GM10248 (cell line): ENCODE results near the gene PARP15.

Experiments used
- CTCF ChIA-PET: fragments of 300-600 bp; sonication (Branson Sonifier 250); formaldehyde crosslinking; extraction: SDS; loops from one replicate; lab custom pipeline; 2021; ENCODE audit warnings: antibody characterized with exemption; lab: Yijun Ruan, JAX
- POLR2A ChIA-PET: fragments of 350-650 bp; sonication (Branson Sonifier 250); formaldehyde crosslinking; extraction: SDS; loops from one replicate; lab custom pipeline; 2020; ENCODE audit warnings: antibody characterized with exemption; lab: Yijun Ruan, JAX
- DNase-seq: peaks from one replicate; pipeline ENCODE4 v3.0.0; 2012; ENCODE audit errors: extremely low spot score
- TF ChIP-seq, protein P1 (sequence below): IDR thresholded peaks from 2 replicates; pipeline ENCODE4 v1.5.1; 2012; ENCODE audit warnings: mild to moderate bottlenecking, low read depth; ENCODE audit errors: extremely low read depth, missing control alignments, control extremely low read depth

PARP15 gene

DNA sequence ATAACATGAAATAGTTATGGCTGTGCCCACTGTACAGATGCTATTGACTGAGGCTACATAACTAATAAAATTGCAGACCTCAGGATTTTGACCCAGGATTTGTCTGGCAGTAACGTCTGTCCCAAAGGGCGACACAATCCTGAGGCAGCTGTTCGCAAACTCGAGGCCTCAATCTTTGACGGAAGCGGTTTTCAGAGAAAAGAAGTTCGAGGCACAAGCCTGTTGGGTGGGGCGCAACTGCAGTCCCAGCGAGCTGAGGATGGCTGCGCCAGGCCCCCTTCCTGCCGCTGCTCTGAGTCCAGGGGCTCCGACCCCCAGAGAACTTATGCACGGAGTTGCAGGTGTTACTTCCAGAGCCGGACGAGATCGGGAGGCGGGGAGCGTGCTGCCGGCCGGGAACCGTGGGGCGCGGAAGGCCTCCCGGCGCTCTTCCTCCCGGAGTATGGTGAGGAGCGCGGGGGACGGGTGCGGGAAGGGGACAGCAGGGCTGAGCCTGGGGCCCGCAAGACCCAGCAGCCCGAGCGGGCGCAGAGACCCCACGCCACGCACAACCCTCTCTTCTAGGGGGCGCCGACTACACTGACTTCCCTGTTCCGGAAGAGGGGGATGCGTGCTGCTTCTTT lies at the start of gene PARP15:
Gene PARP15 (plus strand): TSS at position 242 of the 623 bp plus-strand sequence. CDS start 18 bp downstream, at position 260.
- TF ChIP-seq, protein P1, sequence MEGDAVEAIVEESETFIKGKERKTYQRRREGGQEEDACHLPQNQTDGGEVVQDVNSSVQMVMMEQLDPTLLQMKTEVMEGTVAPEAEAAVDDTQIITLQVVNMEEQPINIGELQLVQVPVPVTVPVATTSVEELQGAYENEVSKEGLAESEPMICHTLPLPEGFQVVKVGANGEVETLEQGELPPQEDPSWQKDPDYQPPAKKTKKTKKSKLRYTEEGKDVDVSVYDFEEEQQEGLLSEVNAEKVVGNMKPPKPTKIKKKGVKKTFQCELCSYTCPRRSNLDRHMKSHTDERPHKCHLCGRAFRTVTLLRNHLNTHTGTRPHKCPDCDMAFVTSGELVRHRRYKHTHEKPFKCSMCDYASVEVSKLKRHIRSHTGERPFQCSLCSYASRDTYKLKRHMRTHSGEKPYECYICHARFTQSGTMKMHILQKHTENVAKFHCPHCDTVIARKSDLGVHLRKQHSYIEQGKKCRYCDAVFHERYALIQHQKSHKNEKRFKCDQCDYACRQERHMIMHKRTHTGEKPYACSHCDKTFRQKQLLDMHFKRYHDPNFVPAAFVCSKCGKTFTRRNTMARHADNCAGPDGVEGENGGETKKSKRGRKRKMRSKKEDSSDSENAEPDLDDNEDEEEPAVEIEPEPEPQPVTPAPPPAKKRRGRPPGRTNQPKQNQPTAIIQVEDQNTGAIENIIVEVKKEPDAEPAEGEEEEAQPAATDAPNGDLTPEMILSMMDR = peak; percentile 12
- ChIA-PET POLR2A (no interaction called here), CTCF (interaction anchor here (1.4 to 2.8 kb wide), 4 partner anchors 13 to 102 kb away, joined by 5 to 19 read pairs (median 7); partner anchors contain the start of genes DTX3L and PARP9)
- DNase-seq = peak; percentile 47

DNA sequence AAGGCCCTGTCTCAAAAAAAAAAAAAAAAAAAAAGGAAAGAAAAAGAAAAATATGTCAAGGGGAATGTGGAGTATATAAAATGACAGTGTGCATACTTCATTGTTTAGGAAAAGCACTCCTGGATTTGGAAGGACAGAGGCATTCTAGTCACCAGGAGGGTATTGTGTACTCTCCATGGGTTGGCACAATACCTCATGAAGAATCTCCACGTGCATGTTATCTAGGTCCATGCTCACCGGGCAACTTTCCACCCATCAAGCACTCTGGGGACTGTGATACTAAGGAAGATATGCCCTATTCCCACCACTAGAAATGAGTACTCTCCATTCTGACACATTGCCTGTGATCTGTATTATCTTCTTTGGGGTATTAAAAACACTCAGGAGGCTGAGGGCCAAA lies 47.3 kb upstream of the PARP15 start:
- TF ChIP-seq, protein P1 = no peak
- no peak for DNase-seq
- ChIA-PET POLR2A (no interaction called here), CTCF (interaction anchor here (1.3 kb wide), 1 partner anchor 11 kb away, joined by 3 read pairs; no protein-coding TSS in a partner anchor)

DNA sequence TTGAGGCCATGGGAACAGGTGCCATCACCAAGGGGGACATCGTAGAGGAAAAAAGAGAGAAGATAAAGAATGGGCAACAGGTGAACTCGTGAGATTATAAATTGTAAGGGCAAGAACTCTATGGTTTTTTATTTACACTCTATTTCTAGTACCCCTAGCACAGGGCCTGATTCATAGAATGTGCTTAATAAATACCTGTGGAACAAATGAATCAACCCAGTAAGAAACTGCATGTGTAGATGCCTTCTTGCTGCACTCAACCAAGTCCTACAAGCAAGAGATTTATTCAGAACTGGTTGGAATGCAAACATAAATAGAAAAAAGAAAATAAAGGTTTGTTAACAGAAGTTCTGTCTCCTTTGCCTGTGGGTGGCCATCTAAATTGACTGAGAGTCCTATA lies 44.0 kb upstream of the PARP15 start:
- no peak for DNase-seq
- TF ChIP-seq, protein P1 = no peak
- POLR2A ChIA-PET = interaction anchor here (0.8 to 1.0 kb wide), 2 partner anchors 20 to 125 kb away, joined by 3 to 4 read pairs; no protein-coding TSS in a partner anchor
- CTCF ChIA-PET = interaction anchor here (1.0 to 2.0 kb wide), 5 partner anchors 12 to 146 kb away, joined by 3 to 5 read pairs (median 3); no protein-coding TSS in a partner anchor

DNA sequence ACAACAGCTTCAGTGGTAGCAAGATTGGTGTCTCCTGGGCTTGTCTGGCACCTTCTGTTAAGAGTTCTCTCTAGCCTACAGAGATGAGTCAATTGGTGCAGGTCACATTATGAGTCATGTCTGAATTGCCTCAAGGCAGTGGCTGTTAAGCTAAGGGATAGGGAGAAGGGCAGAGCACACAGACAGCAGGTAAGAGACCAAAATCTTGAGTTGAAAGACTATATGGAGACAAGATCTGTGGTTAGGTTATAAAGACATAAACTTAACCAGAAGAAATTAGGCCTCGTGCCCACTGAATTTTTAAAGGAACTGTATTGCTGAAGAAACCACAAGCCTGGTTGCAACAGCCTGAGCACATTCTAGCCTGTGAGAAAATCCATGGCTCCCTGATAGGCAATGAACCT lies 43.5 kb upstream of the PARP15 start:
- TF ChIP-seq, protein P1 = no peak
- POLR2A ChIA-PET = interaction anchor here (0.8 to 1.0 kb wide), 2 partner anchors 20 to 126 kb away, joined by 3 to 4 read pairs; no protein-coding TSS in a partner anchor
- peak; percentile 77 for DNase-seq
- CTCF ChIA-PET = interaction anchor here (1.0 to 2.0 kb wide), 7 partner anchors 9 to 145 kb away, joined by 3 to 5 read pairs (median 3); no protein-coding TSS in a partner anchor

DNA sequence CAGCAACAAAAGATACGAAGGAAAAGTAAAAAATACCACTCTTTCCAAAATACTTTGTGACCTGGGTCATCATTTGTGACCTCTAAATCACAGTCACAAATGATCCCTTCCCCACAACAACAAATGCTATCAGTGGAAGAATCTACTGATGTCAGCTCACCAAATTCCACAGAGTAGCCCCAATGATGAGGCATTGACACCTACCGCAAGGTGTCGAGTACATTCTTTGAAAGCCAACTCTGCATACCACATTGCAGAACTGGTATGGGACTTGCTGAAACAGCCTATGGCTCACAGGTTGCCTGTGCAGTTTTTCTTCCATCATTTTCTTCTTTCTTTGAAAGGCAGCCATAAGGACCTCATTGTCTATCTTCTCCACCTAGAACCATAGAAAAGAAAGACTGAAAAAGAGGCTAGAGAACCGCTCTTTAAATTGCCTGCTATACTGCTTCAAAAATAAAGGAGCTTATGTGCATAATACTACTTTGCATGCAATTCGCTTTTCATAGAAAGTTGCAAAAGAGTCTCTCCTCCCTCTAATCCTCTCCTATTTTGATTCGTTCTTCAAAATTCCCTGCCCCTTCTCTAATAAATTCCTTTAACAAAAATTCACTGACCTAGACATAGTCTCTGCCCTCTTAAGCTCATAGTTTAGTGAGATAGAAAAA lies 41.4 kb upstream of the PARP15 start:
- TF ChIP-seq, protein P1 = no peak
- POLR2A ChIA-PET = no interaction called here
- CTCF ChIA-PET = interaction anchor here (0.8 to 1.5 kb wide), 4 partner anchors 18 to 434 kb away, joined by 3 to 4 read pairs (median 3); no protein-coding TSS in a partner anchor
- DNase-seq = no peak

DNA sequence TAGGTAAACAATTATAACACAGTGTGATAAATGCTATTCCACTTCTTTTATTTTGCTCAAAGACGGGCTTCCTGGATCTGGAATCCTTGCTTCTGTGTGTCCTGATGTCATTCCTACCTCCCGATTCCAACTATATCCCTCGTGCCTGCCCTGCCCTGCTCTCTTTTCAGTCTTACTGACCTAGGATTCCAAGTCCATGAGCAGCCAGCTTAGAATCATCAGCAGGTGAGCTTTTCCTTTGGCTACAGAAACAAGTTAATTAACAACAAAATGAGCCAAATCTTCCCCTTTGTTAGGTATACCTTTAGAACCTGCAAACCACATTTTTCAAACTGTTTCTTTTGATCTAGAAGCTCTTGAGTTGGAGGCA lies 40.8 kb upstream of the PARP15 start:
- TF ChIP-seq, protein P1 = no peak
- CTCF ChIA-PET = interaction anchor here (0.8 to 1.5 kb wide), 4 partner anchors 18 to 435 kb away, joined by 3 to 4 read pairs (median 3); no protein-coding TSS in a partner anchor
- POLR2A ChIA-PET = no interaction called here
- DNase-seq = no peak
